SU-DHL-6 (cell line): ENCODE data around the gene ADNP2.

Source experiments
- H2AFZ ChIP-seq: fragments of 200-600 bp; sonication (generic); 2 replicates; pipeline ENCODE4 v1.6.1; 2014; ENCODE audit warnings: low read depth, mild to moderate bottlenecking, moderate library complexity, mixed read lengths, antibody characterized with exemption, low read length; ENCODE audit not compliant: severe bottlenecking
- H3F3A ChIP-seq: fragments of 200-600 bp; shearing (Covaris generic); 2 replicates; pipeline ENCODE4 v1.6.0; 2016; ENCODE audit warnings: antibody characterized with exemption, mild to moderate bottlenecking; ENCODE audit not compliant: insufficient read depth
- H3K27ac ChIP-seq: fragments of 200-600 bp; sonication (generic); 2 replicates; pipeline ENCODE4 v1.5.1; 2016; ENCODE audit warnings: low read depth, mild to moderate bottlenecking, low read length, moderate library complexity, mixed read lengths
- H3K27me3 ChIP-seq: fragments of 200-600 bp; sonication (generic), shearing (Covaris generic); 2 replicates; pipeline ENCODE4 v1.6.0; 2014; ENCODE audit warnings: mild to moderate bottlenecking, low read length
- H3K36me3 ChIP-seq: fragments of 200-600 bp; sonication (generic); 2 replicates; pipeline ENCODE4 v1.6.1; 2014; ENCODE audit warnings: mild to moderate bottlenecking, low read length, mixed read lengths
- H3K4me2 ChIP-seq: fragments of 300-600, 200-600 bp; shearing (Covaris generic), sonication (generic); 2 replicates; pipeline ENCODE4 v1.6.0; 2014; ENCODE audit warnings: low read length, low read depth, mild to moderate bottlenecking; ENCODE audit not compliant: poor library complexity, severe bottlenecking
- H3K4me3 ChIP-seq: fragments of 200-600 bp; sonication (generic); 2 replicates; pipeline ENCODE4 v1.5.1; 2014; ENCODE audit warnings: antibody characterized with exemption, low read length, mild to moderate bottlenecking, mixed read lengths; ENCODE audit not compliant: insufficient read depth, poor library complexity, severe bottlenecking
- H3K79me2 ChIP-seq: fragments of 200-600 bp; sonication (generic); 2 replicates; pipeline ENCODE4 v1.6.1; 2014; ENCODE audit warnings: mild to moderate bottlenecking, low read length, moderate library complexity; ENCODE audit not compliant: insufficient read depth
- H3K9ac ChIP-seq: fragments of 200-600 bp; sonication (generic); 2 replicates; pipeline ENCODE4 v1.7.0; 2014; ENCODE audit warnings: mild to moderate bottlenecking, low read length
- H3K9me2 ChIP-seq: fragments of 200-600 bp; sonication (generic); replicated peaks from 2 replicates; pipeline ENCODE4 v1.6.1; 2014; ENCODE audit warnings: low read length; ENCODE audit not compliant: insufficient read depth
- H3K9me3 ChIP-seq: fragments of 200-600 bp; sonication (generic); 2 replicates; pipeline ENCODE4 v1.6.1; 2014; ENCODE audit warnings: low read length, mixed read lengths; ENCODE audit not compliant: insufficient read depth
- H4K20me1 ChIP-seq: fragments of 200-600 bp; sonication (generic); 2 replicates; pipeline ENCODE4 v1.6.1; 2014; ENCODE audit warnings: low read depth, mild to moderate bottlenecking, antibody characterized with exemption, low read length, moderate library complexity, mixed read lengths
- CTCF ChIP-seq: fragments of 200-600 bp; sonication (generic); IDR thresholded peaks from one replicate; pipeline ENCODE4 v1.5.1; 2017; ENCODE audit warnings: antibody characterized with exemption, mild to moderate bottlenecking, low read length, moderate library complexity; ENCODE audit not compliant: insufficient read depth, poor library complexity, severe bottlenecking
- EZH2phosphoT487 ChIP-seq: fragments of 200-600 bp; sonication (generic), shearing (Covaris generic); conservative IDR thresholded peaks from 2 replicates; pipeline ENCODE4 v1.6.1; 2018; ENCODE audit warnings: mild to moderate bottlenecking, antibody characterized with exemption, low read length, moderate library complexity, mixed read lengths

The ADNP2 gene

GRCh38 chr18:80180778-80181564 is 71.9 kb downstream of the ADNP2 start:
- H3K36me3 ChIP-seq, result no peaks in the 10 kb centered on the region
- H2AFZ ChIP-seq, result no peak overlapping the region
- no peak overlapping the region for H3K4me2 ChIP-seq
- H3K4me3 ChIP-seq, result no peak overlapping the region
- no peak overlapping the region for H3K27ac ChIP-seq
- TF ChIP-seq EZH2phosphoT487, result no peak
- H3F3A ChIP-seq, result no peaks in the 10 kb centered on the region
- no peaks in the 10 kb centered on the region for H4K20me1 ChIP-seq
- H3K27me3 ChIP-seq, result no peaks in the 10 kb centered on the region
- H3K9ac ChIP-seq, result no peak overlapping the region
- no peaks in the 10 kb centered on the region for H3K9me3 ChIP-seq
- no peaks in the 10 kb centered on the region for H3K79me2 ChIP-seq
- H3K9me2 ChIP-seq, result no peaks in the 10 kb centered on the region

- Histone ChIP-seq H4K20me1 (no peaks in the 10 kb centered on the region), H3K9ac (no peak overlapping the region), H3K79me2 (no peaks in the 10 kb centered on the region), H3K4me3 (no peak overlapping the region), H3K9me3 (no peaks in the 10 kb centered on the region), H3K27ac (no peak overlapping the region), H3K27me3 (no peaks in the 10 kb centered on the region), H2AFZ (no peak overlapping the region), H3F3A (no peaks in the 10 kb centered on the region), H3K4me2 (no peak overlapping the region), H3K36me3 (no peaks in the 10 kb centered on the region), H3K9me2 (no peaks in the 10 kb centered on the region)
- no peak for TF ChIP-seq EZH2phosphoT487
- no peak for TF ChIP-seq CTCF
These were observed 72.8 kb downstream of the ADNP2 start for GRCh38 chr18:80181642-80182461.

- Histone ChIP-seq H3K4me2 (no peak overlapping the region), H3K9me3 (no peaks in the 10 kb centered on the region), H3K79me2 (no peaks in the 10 kb centered on the region), H3K36me3 (no peaks in the 10 kb centered on the region), H2AFZ (no peak overlapping the region), H3K9me2 (no peaks in the 10 kb centered on the region), H3K4me3 (no peak overlapping the region), H3K9ac (no peak overlapping the region), H3K27ac (no peak overlapping the region), H4K20me1 (no peaks in the 10 kb centered on the region), H3F3A (no peaks in the 10 kb centered on the region), H3K27me3 (no peaks in the 10 kb centered on the region)
- TF ChIP-seq CTCF (no peak), EZH2phosphoT487 (no peak)
These were observed 73.8 kb downstream of the ADNP2 start for GRCh38 chr18:80182855-80183254.
